Hematopoietic multipotent progenitor cell treated with erythropoietin and hydrocortisone succinate and interleukin-3 and kit ligand, for 4 days (in vitro differentiated cells): ENCODE measurements around the gene TGFBR2.

Source experiments
- DNase-seq: peaks from one replicate; pipeline ENCODE4 v3.0.0-alpha.2; 2015

TGFBR2 gene

GRCh38 chr3:30606301-30607031 lies at the start of gene TGFBR2:
TGFBR2 (plus strand) TSS chr3:30606601; CDS start chr3:30606884, 283 bp downstream.
- peak; percentile 98 for DNase-seq

- no peak for DNase-seq
Observed at GRCh38 chr3:30557746-30558303, 48.6 kb upstream of the TGFBR2 start.

- DNase-seq, result no peak
Observed at GRCh38 chr3:30563956-30564355, 42.4 kb upstream of the TGFBR2 start.

- no peak for DNase-seq
Observed at GRCh38 chr3:30567139-30567753, 39.2 kb upstream of the TGFBR2 start.

GRCh38 chr3:30576946-30577345 lies 29.5 kb upstream of the TGFBR2 start:
- no peak for DNase-seq

GRCh38 chr3:30577788-30578187 lies 28.6 kb upstream of the TGFBR2 start:
- DNase-seq, result no peak

GRCh38 chr3:30578479-30578878 lies 27.9 kb upstream of the TGFBR2 start:
- DNase-seq, result peak; percentile 37

- no peak for DNase-seq
Observed at GRCh38 chr3:30578986-30579579, 27.3 kb upstream of the TGFBR2 start.

- no peak for DNase-seq
Observed at GRCh38 chr3:30581067-30581585, 25.3 kb upstream of the TGFBR2 start.

GRCh38 chr3:30581982-30582381 lies 24.4 kb upstream of the TGFBR2 start:
- DNase-seq, result no peak

GRCh38 chr3:30583973-30584372 lies 22.4 kb upstream of the TGFBR2 start:
- no peak for DNase-seq

GRCh38 chr3:30585654-30586053 lies 20.7 kb upstream of the TGFBR2 start:
- DNase-seq, result no peak

- DNase-seq, result peak; percentile 24
Observed at GRCh38 chr3:30586096-30586805, 20.1 kb upstream of the TGFBR2 start.

- DNase-seq, result no peak
Observed at GRCh38 chr3:30586806-30587486, 19.5 kb upstream of the TGFBR2 start.

- no peak for DNase-seq
Observed at GRCh38 chr3:30587904-30588303, 18.5 kb upstream of the TGFBR2 start.

GRCh38 chr3:30596152-30596551 lies 10.2 kb upstream of the TGFBR2 start:
- DNase-seq, result no peak

- no peak for DNase-seq
Observed at GRCh38 chr3:30597131-30597768, 9.2 kb upstream of the TGFBR2 start.

- no peak for DNase-seq
Observed at GRCh38 chr3:30597769-30598134, 8.6 kb upstream of the TGFBR2 start.

- no peak for DNase-seq
Observed at GRCh38 chr3:30598668-30599545, 7.5 kb upstream of the TGFBR2 start.

- DNase-seq, result no peak
Observed at GRCh38 chr3:30600572-30600971, 5.8 kb upstream of the TGFBR2 start.

- peak; percentile 70 for DNase-seq
Observed at GRCh38 chr3:30602946-30603345, 3.5 kb upstream of the TGFBR2 start.
